Neural cell (in vitro differentiated cells): Measurements from ENCODE around the gene PTPRN2. TPM values are rescaled to one million over a fixed set of nuclear protein-coding genes. Genes with fewer than 3 reads are reported as not detected.

Experiments used
- H2AFZ ChIP-seq: fragments of 200-600, 300-800 bp; sonication (generic), shearing (Covaris generic); 2 replicates; pipeline ENCODE4 v1.6.0; 2014; ENCODE audit warnings: low read depth, mild to moderate bottlenecking, antibody characterized with exemption, low read length, moderate library complexity
- H3F3A ChIP-seq: fragments of 200-600 bp; shearing (Covaris generic); 2 replicates; pipeline ENCODE4 v1.6.1; 2016; ENCODE audit warnings: mild to moderate bottlenecking, moderate library complexity, mixed read lengths, antibody characterized with exemption, low read length; ENCODE audit not compliant: insufficient read depth, poor library complexity, severe bottlenecking
- H3K27ac ChIP-seq: fragments of 200-600, 300-800 bp; sonication (generic), shearing (Covaris generic); 2 replicates; pipeline ENCODE4 v1.5.1; 2014; ENCODE audit warnings: mild to moderate bottlenecking, low read length, moderate library complexity
- H3K27me3 ChIP-seq: fragments of 300-800, 200-600 bp; sonication (generic), shearing (Covaris generic); 2 replicates; pipeline ENCODE4 v1.6.0; 2014; ENCODE audit warnings: mild to moderate bottlenecking, low read depth, low read length, moderate library complexity; ENCODE audit not compliant: insufficient read depth
- H3K36me3 ChIP-seq: fragments of 300-800, 200-600 bp; sonication (generic), shearing (Covaris generic); 2 replicates; pipeline ENCODE4 v1.5.1; 2014; ENCODE audit warnings: mild to moderate bottlenecking, antibody characterized with exemption, low read length, moderate library complexity; ENCODE audit not compliant: insufficient read depth
- H3K4me2 ChIP-seq: fragments of 300-800, 200-600 bp; sonication (generic), shearing (Covaris generic); 2 replicates; pipeline ENCODE4 v1.6.0; 2014; ENCODE audit warnings: mild to moderate bottlenecking, low read length
- H3K4me3 ChIP-seq: fragments of 300-800, 200-600 bp; sonication (generic), shearing (Covaris generic); 2 replicates; pipeline ENCODE4 v1.5.1; 2014; ENCODE audit warnings: mild to moderate bottlenecking, low read length, moderate library complexity
- H3K79me2 ChIP-seq: fragments of 200-600 bp; shearing (Covaris generic); replicated peaks from 2 replicates; pipeline ENCODE4 v1.6.0; 2014; ENCODE audit warnings: mild to moderate bottlenecking, low read length, moderate library complexity; ENCODE audit not compliant: insufficient read depth
- H3K9ac ChIP-seq: fragments of 300-800, 200-600 bp; sonication (generic), shearing (Covaris generic); 2 replicates; pipeline ENCODE4 v1.6.1; 2016; ENCODE audit warnings: mild to moderate bottlenecking, low read length, mixed read lengths
- H3K9me2 ChIP-seq: fragments of 200-600 bp; shearing (Covaris generic); 2 replicates; pipeline ENCODE4 v1.6.1; 2016; ENCODE audit warnings: mild to moderate bottlenecking, low read length, mixed read lengths; ENCODE audit not compliant: insufficient read depth
- H3K9me3 ChIP-seq: fragments of 200-600, 300-800 bp; sonication (generic), shearing (Covaris generic); 2 replicates; pipeline ENCODE4 v1.6.1; 2016; ENCODE audit warnings: mild to moderate bottlenecking, mixed run types, low read length, moderate library complexity, mixed read lengths
- H4K20me1 ChIP-seq: fragments of 200-600 bp; shearing (Covaris generic); 2 replicates; pipeline ENCODE4 v1.6.1; 2016; ENCODE audit warnings: mild to moderate bottlenecking, mixed run types; ENCODE audit not compliant: insufficient read depth
- CTCF ChIP-seq: fragments of 450-650 bp; IDR thresholded peaks from 2 replicates; pipeline ENCODE4 v1.5.1; 2014; ENCODE audit warnings: antibody characterized with exemption, mild to moderate bottlenecking, moderate library complexity; ENCODE audit not compliant: poor library complexity, severe bottlenecking
- EP300 ChIP-seq: fragments of 450-650 bp; conservative IDR thresholded peaks from 2 replicates; pipeline ENCODE4 v1.6.1; 2014; ENCODE audit warnings: antibody characterized with exemption, mild to moderate bottlenecking, moderate library complexity; ENCODE audit not compliant: poor library complexity, severe bottlenecking
- EZH2 ChIP-seq: fragments of 200-600, 300-800 bp; shearing (Covaris generic), sonication (generic); IDR thresholded peaks from 2 replicates; pipeline ENCODE4 v1.6.1; 2014; ENCODE audit warnings: antibody characterized with exemption, low read length, borderline replicate concordance, mild to moderate bottlenecking; ENCODE audit not compliant: insufficient read depth, poor library complexity, severe bottlenecking
- MXI1 ChIP-seq: fragments of 450-650 bp; conservative IDR thresholded peaks from 2 replicates; pipeline ENCODE4 v1.6.1; 2014; ENCODE audit warnings: antibody characterized with exemption, mild to moderate bottlenecking; ENCODE audit not compliant: poor library complexity, severe bottlenecking
- POLR2AphosphoS5 ChIP-seq: IDR thresholded peaks from 2 replicates; pipeline ENCODE4 v1.6.1; 2012
- RAD21 ChIP-seq: fragments of 450-650 bp; conservative IDR thresholded peaks from 2 replicates; pipeline ENCODE4 v1.6.1; 2014; ENCODE audit warnings: antibody characterized with exemption, mild to moderate bottlenecking, moderate library complexity
- REST ChIP-seq: IDR thresholded peaks from 2 replicates; pipeline ENCODE4 v1.6.1; 2012; ENCODE audit warnings: borderline replicate concordance
- SMC3 ChIP-seq: fragments of 450-650 bp; conservative IDR thresholded peaks from 2 replicates; pipeline ENCODE4 v1.6.1; 2014; ENCODE audit warnings: antibody characterized with exemption, mild to moderate bottlenecking, moderate library complexity; ENCODE audit not compliant: poor library complexity
- TAF1 ChIP-seq: IDR thresholded peaks from 2 replicates; pipeline ENCODE4 v1.6.1; 2012; ENCODE audit warnings: low read depth
- polyA plus RNA-seq: library from polyadenylated mRNA; depleted of rRNA; stranded (reverse); fragments of >200 nt; gene quantifications from 2 replicates; pipeline ENCODE4 v1.2.3, GENCODE V29; 2014

PTPRN2 gene
- polyA plus RNA-seq, 1 donor from 2014 or later: 31.0 TPM

GRCh38 chr7:158029509-158029908 is 558.1 kb downstream of the PTPRN2 start:
- no peak for TF ChIP-seq REST
- peak; percentile 11 for TF ChIP-seq POLR2AphosphoS5
- no peak overlapping the region for H3K27ac ChIP-seq
- H2AFZ ChIP-seq: no peak overlapping the region
- no peaks in the 10 kb centered on the region for H4K20me1 ChIP-seq
- H3F3A ChIP-seq: peaks cover 4% of the 10 kb centered on the region
- no peaks in the 10 kb centered on the region for H3K9me2 ChIP-seq
- H3K9ac ChIP-seq: peak overlapping the region; percentile 26
- H3K36me3 ChIP-seq: no peaks in the 10 kb centered on the region
- no peaks in the 10 kb centered on the region for H3K9me3 ChIP-seq
- H3K79me2 ChIP-seq: no peaks in the 10 kb centered on the region
- no peak overlapping the region for H3K4me3 ChIP-seq
- H3K4me2 ChIP-seq: no peak overlapping the region
- no peaks in the 10 kb centered on the region for H3K27me3 ChIP-seq

- H3K9ac ChIP-seq: no peak overlapping the region
- H4K20me1 ChIP-seq: no peaks in the 10 kb centered on the region
- TF ChIP-seq TAF1 (no peak), MXI1 (no peak), POLR2AphosphoS5 (no peak), EZH2 (no peak), SMC3 (no peak), REST (no peak), CTCF (no peak), RAD21 (no peak), EP300 (no peak)
- H2AFZ ChIP-seq: no peak overlapping the region
- no peaks in the 10 kb centered on the region for H3K27me3 ChIP-seq
- H3K9me2 ChIP-seq: no peaks in the 10 kb centered on the region
- H3K4me3 ChIP-seq: no peak overlapping the region
- no peak overlapping the region for H3K27ac ChIP-seq
- H3K9me3 ChIP-seq: no peaks in the 10 kb centered on the region
- peaks cover 4% of the 10 kb centered on the region for H3F3A ChIP-seq
- no peaks in the 10 kb centered on the region for H3K79me2 ChIP-seq
- H3K36me3 ChIP-seq: no peaks in the 10 kb centered on the region
- H3K4me2 ChIP-seq: no peak overlapping the region
Observed at GRCh38 chr7:158028971-158029370, 558.7 kb downstream of the PTPRN2 start.
